Measurements from ENCODE around the gene PRDM16.

The PRDM16 gene

GRCh38 chr1:3036447-3037280, 32.3 kb upstream of the PRDM16 start:
- Histone ChIP-seq H3K27ac (ENCODE audit: extremely low read depth, low read depth, low read length) (no peak overlapping the region), H3K4me1 (ENCODE audit: control insufficient read depth, insufficient read depth, low read length) (no peaks in the 10 kb centered on the region), H3K36me3 (ENCODE audit: control insufficient read depth in 2 of 2, insufficient read depth in 1 of 2, low read length in 2 of 2) (no peaks in the 10 kb centered on the region), H3K4me3 (ENCODE audit: low read depth, low read length) (no peak overlapping the region), H3K9me3 (ENCODE audit: control insufficient read depth, insufficient read depth, low read depth, low read length) (no peaks in the 10 kb centered on the region)
- TF ChIP-seq ZNF521 (tag by site-specific recombination; IDR thresholded peaks at IDR 0.05), result no peak
- no peak for TF ChIP-seq ZSCAN16 (tag by site-specific recombination; IDR thresholded peaks at IDR 0.05)
- no peak for TF ChIP-seq ZNF785 (tag by site-specific recombination; IDR thresholded peaks at IDR 0.05)
- TF ChIP-seq WT1 (tag by site-specific recombination; IDR thresholded peaks at IDR 0.05), result no peak
- ChIA-PET POLR2A (no interaction called here), CTCF (interaction anchor here (0.5 kb wide), 1 partner anchor 10 kb away, joined by 3 read pairs; no protein-coding TSS in a partner anchor)

- CTCF ChIA-PET, result no interaction called here
- POLR2A ChIA-PET, result no interaction called here
These were observed 31.5 kb upstream of the PRDM16 start for GRCh38 chr1:3037281-3038040.

More at GRCh38 chr1:3037281-3038040, 31.5 kb upstream of the PRDM16 start:
- Histone ChIP-seq H3K27ac (ENCODE audit: extremely low read depth, low read depth, low read length) (no peak overlapping the region), H3K9me3 (ENCODE audit: control insufficient read depth, insufficient read depth, low read depth, low read length) (no peaks in the 10 kb centered on the region), H3K4me1 (ENCODE audit: control insufficient read depth, insufficient read depth, low read length) (no peaks in the 10 kb centered on the region), H3K4me3 (ENCODE audit: low read depth, low read length) (no peak overlapping the region), H3K36me3 (ENCODE audit: control insufficient read depth in 2 of 2, insufficient read depth in 1 of 2, low read length in 2 of 2) (no peaks in the 10 kb centered on the region)
- TF ChIP-seq ZNF530 (tag by site-specific recombination; IDR thresholded peaks at IDR 0.05; ENCODE audit: low read depth) (no peak), ZNF549 (tag by site-specific recombination; IDR thresholded peaks at IDR 0.05) (no peak), ZNF555 (tag by site-specific recombination; conservative IDR thresholded peaks at IDR 0.05) (no peak), ZNF280C (tag by site-specific recombination; IDR thresholded peaks at IDR 0.05) (no peak), ZNF354C (tag by site-specific recombination; IDR thresholded peaks at IDR 0.05; ENCODE audit: borderline replicate concordance, low read depth) (no peak), ZNF114 (tag by site-specific recombination; IDR thresholded peaks at IDR 0.05) (no peak), ZSCAN5A (tag by site-specific recombination; IDR thresholded peaks at IDR 0.05) (no peak), KLF17 (tag by site-specific recombination; IDR thresholded peaks at IDR 0.05) (no peak), ZNF280D (tag by site-specific recombination; IDR thresholded peaks at IDR 0.05) (no peak), ZNF776 (tag by site-specific recombination; IDR thresholded peaks at IDR 0.05; ENCODE audit: borderline replicate concordance) (no peak)
